ENCODE results near the gene PRSS33. TPM values are rescaled to one million over a fixed set of nuclear protein-coding genes. Genes with fewer than 3 reads are reported as not detected.
A peak's percentile ranks its signal among the peaks of the same experiment; 100 is the strongest.

PRSS33 gene
- total RNA-seq, 2 experiments from 2014 or later: not detected

DNA sequence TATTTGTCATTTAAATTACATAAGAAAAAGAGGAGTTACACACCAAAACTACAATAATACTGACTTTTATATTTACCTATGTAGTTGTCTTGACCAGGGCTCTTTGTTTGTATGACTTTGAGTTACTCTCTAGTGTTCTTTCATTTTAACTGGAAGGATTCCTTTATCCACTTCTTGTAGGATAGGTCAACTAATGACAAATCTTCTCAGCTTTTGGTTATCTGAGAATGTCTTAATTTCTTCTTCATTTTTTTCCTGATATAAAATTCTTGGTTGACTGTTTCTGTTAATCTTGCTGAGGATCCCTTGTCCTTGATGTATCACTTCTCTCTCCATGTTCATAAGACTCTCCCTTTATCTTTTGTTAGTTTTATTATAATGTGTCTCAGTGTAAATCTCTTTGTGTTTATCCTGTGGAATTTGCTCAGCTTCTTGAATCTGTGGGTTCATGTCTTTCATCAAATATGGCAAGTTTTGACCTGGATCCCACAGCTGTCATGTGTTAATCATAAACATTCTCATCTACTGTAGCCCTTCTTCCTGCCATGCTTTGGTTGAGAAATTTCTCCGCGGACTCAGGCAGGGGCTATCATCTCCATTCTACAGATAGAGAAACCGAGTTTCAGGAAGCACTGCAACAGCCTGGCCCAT lies 16.3 kb upstream of the PRSS33 start:
- no peak for DNase-seq
- H3K27me3 Mint-ChIP-seq: peaks cover 8% of the 10 kb centered on the region
- CTCF ChIA-PET: no interaction called here
- no peaks in the 10 kb centered on the region for H3K4me1 Mint-ChIP-seq
- H3K36me3 Mint-ChIP-seq (ENCODE audit: low read depth): no peaks in the 10 kb centered on the region
- no peak overlapping the region for H3K27ac Mint-ChIP-seq
- no peak overlapping the region for H3K4me3 Mint-ChIP-seq
- POLR2A ChIA-PET: no interaction called here
- H3K9me3 Mint-ChIP-seq: no peaks in the 10 kb centered on the region

GRCh38 chr16:2799859-2800226 lies 12.5 kb upstream of the PRSS33 start:
- Mint-ChIP-seq H3K36me3 (ENCODE audit: low read depth) (no peaks in the 10 kb centered on the region), H3K27me3 (peaks cover 8% of the 10 kb centered on the region), H3K9me3 (no peaks in the 10 kb centered on the region), H3K4me3 (no peak overlapping the region), H3K4me1 (no peaks in the 10 kb centered on the region), H3K27ac (no peak overlapping the region)
- POLR2A ChIA-PET: no interaction called here
- DNase-seq: no peak
- CTCF ChIA-PET: no interaction called here

- ChIA-PET CTCF (no interaction called here), POLR2A (no interaction called here)
- Mint-ChIP-seq H3K9me3 (no peaks in the 10 kb centered on the region), H3K27me3 (peaks cover 6% of the 10 kb centered on the region), H3K36me3 (ENCODE audit: low read depth) (no peaks in the 10 kb centered on the region), H3K27ac (no peak overlapping the region), H3K4me3 (no peak overlapping the region), H3K4me1 (no peaks in the 10 kb centered on the region)
- no peak for DNase-seq
Observed at GRCh38 chr16:2799205-2799858, 12.0 kb upstream of the PRSS33 start.

GRCh38 chr16:2798723-2799204 lies 11.4 kb upstream of the PRSS33 start:
- POLR2A ChIA-PET: no interaction called here
- Mint-ChIP-seq H3K27ac (no peak overlapping the region), H3K4me3 (no peak overlapping the region), H3K27me3 (peaks cover 5% of the 10 kb centered on the region), H3K9me3 (no peaks in the 10 kb centered on the region), H3K36me3 (ENCODE audit: low read depth) (no peaks in the 10 kb centered on the region), H3K4me1 (no peaks in the 10 kb centered on the region)
- DNase-seq: no peak
- CTCF ChIA-PET: interaction anchor here (2.4 kb wide), 1 partner anchor 15 kb away, joined by 6 read pairs; no protein-coding TSS in a partner anchor

- Mint-ChIP-seq H3K27me3 (peaks cover 6% of the 10 kb centered on the region), H3K36me3 (ENCODE audit: low read depth) (no peaks in the 10 kb centered on the region), H3K4me3 (no peak overlapping the region), H3K9me3 (no peaks in the 10 kb centered on the region), H3K27ac (no peak overlapping the region), H3K4me1 (no peaks in the 10 kb centered on the region)
- DNase-seq: no peak
- CTCF ChIA-PET: no interaction called here
- POLR2A ChIA-PET: no interaction called here
Observed at GRCh38 chr16:2795395-2796143, 8.2 kb upstream of the PRSS33 start.

DNA sequence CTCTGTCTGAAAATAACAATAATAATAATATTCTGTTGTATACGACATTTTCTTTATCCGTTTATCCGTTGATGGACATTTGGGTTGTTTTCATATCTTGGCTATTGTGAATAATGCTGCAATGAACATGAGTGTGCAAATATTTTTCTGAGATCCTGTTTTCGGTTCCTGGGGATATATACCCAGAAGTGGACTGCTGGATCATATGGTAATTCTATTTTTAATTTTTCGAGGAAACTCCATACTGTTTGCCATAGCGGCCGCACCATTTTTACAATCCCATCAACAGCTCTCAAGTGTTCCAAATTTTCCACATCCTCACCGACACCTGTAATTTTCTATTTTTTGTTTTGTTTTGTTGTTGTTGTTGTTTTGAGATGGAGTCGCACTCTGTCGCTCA lies 5.6 kb upstream of the PRSS33 start:
- no peak overlapping the region for H3K4me3 Mint-ChIP-seq
- no peak overlapping the region for H3K27ac Mint-ChIP-seq
- H3K27me3 Mint-ChIP-seq: peaks cover 8% of the 10 kb centered on the region
- ChIA-PET POLR2A (no interaction called here), CTCF (interaction anchor here (0.9 to 1.1 kb wide), 2 partner anchors 10 to 143 kb away, joined by 3 read pairs; no protein-coding TSS in a partner anchor)
- H3K4me1 Mint-ChIP-seq: no peaks in the 10 kb centered on the region
- no peaks in the 10 kb centered on the region for H3K9me3 Mint-ChIP-seq
- H3K36me3 Mint-ChIP-seq (ENCODE audit: low read depth): no peaks in the 10 kb centered on the region
- DNase-seq: no peak

DNA sequence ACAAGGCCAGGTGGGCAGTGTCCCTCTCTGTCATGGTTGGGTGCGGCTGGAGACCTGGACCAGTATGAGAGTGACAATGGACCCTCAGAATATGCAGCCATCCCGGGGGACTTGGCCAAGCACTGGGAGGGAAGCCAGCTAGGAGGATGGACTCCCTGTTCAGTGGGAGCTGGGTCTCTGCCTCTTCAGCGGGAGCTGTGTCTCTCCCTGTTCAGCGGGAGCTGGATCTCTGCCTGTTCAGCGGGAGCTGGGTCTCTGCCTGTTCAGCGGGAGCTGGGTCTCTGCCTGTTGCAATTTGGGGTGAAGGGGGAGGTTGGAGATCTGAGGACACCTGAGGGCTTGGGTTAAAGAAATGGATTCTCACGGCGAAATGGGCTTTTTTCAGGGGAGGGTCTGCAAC lies 3.8 kb upstream of the PRSS33 start:
- no peak for DNase-seq
- H3K9me3 Mint-ChIP-seq: no peaks in the 10 kb centered on the region
- H3K36me3 Mint-ChIP-seq (ENCODE audit: low read depth): no peaks in the 10 kb centered on the region
- no peak overlapping the region for H3K4me3 Mint-ChIP-seq
- H3K4me1 Mint-ChIP-seq: no peaks in the 10 kb centered on the region
- no peak overlapping the region for H3K27ac Mint-ChIP-seq
- CTCF ChIA-PET: interaction anchor here (0.6 to 2.2 kb wide), 3 partner anchors 9 to 140 kb away, joined by 3 to 8 read pairs (median 5); no protein-coding TSS in a partner anchor
- POLR2A ChIA-PET: no interaction called here
- H3K27me3 Mint-ChIP-seq: peaks cover 13% of the 10 kb centered on the region

DNA sequence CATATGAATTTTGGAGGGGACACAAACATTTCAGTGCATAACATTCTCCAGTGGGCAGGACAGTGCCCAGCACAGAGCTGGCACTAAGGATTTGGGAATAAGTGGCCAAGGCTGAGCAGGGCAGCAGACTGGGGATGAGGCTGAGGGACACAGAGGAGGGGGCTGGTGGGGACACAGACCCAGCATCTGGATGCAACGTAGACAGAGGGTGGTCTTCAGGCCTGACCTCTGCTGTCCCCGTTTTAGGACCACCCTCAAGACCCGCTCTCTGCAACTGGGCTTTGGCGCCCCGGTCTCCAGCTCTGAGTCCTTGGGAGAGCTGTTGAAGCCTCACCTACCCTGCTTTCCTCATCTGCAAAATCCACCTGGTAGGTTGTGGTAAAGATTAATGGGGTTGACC lies 3.3 kb upstream of the PRSS33 start:
- ChIA-PET CTCF (interaction anchor here (1.9 to 2.2 kb wide), 2 partner anchors 9 to 49 kb away, joined by 5 to 8 read pairs; no protein-coding TSS in a partner anchor), POLR2A (no interaction called here)
- no peak for DNase-seq
- Mint-ChIP-seq H3K36me3 (ENCODE audit: low read depth) (no peaks in the 10 kb centered on the region), H3K4me3 (no peak overlapping the region), H3K4me1 (no peaks in the 10 kb centered on the region), H3K27me3 (peaks cover 17% of the 10 kb centered on the region), H3K27ac (no peak overlapping the region), H3K9me3 (no peaks in the 10 kb centered on the region)

GRCh38 chr16:2787961-2788360 lies 601 bp upstream of the PRSS33 start:
- Mint-ChIP-seq H3K27me3 (peaks cover 23% of the 10 kb centered on the region), H3K4me3 (no peak overlapping the region), H3K9me3 (no peaks in the 10 kb centered on the region), H3K36me3 (ENCODE audit: low read depth) (no peaks in the 10 kb centered on the region), H3K4me1 (peaks cover 3% of the 10 kb centered on the region), H3K27ac (no peak overlapping the region)
- no peak for DNase-seq
- ChIA-PET CTCF (interaction anchor here (1.9 kb wide), 1 partner anchor 9 kb away, joined by 5 read pairs; no protein-coding TSS in a partner anchor), POLR2A (no interaction called here)

DNA sequence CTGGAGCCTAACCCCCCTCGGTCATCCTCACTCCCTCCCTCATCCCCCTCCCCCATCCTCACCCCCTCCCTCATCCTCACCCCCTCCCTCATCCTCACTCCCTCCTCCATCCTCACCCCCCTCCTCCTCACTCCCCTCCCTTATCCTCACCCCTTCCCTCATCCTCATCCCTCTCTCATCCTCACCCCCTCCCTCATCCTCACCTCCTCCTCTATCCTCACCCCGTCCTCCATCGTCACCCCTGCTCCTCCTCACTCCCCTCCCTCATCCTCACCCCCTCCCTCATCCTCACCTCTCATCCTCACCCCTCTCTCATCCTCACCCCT lies 571 bp downstream of the PRSS33 start:
- Mint-ChIP-seq H3K4me1 (peaks cover 3% of the 10 kb centered on the region), H3K4me3 (no peak overlapping the region), H3K27ac (no peak overlapping the region), H3K9me3 (no peaks in the 10 kb centered on the region), H3K36me3 (ENCODE audit: low read depth) (no peaks in the 10 kb centered on the region), H3K27me3 (peaks cover 21% of the 10 kb centered on the region)
- no peak for DNase-seq
- ChIA-PET POLR2A (no interaction called here), CTCF (no interaction called here)

GRCh38 chr16:2786061-2786825 lies 1.1 kb downstream of the PRSS33 start:
- Mint-ChIP-seq H3K9me3 (no peaks in the 10 kb centered on the region), H3K27me3 (peaks cover 20% of the 10 kb centered on the region), H3K27ac (no peak overlapping the region), H3K4me1 (peaks cover 3% of the 10 kb centered on the region), H3K36me3 (ENCODE audit: low read depth) (no peaks in the 10 kb centered on the region), H3K4me3 (no peak overlapping the region)
- DNase-seq: no peak
- CTCF ChIA-PET: interaction anchor here (1.7 kb wide), 1 partner anchor 10 kb away, joined by 5 read pairs; no protein-coding TSS in a partner anchor
- POLR2A ChIA-PET: no interaction called here

DNA sequence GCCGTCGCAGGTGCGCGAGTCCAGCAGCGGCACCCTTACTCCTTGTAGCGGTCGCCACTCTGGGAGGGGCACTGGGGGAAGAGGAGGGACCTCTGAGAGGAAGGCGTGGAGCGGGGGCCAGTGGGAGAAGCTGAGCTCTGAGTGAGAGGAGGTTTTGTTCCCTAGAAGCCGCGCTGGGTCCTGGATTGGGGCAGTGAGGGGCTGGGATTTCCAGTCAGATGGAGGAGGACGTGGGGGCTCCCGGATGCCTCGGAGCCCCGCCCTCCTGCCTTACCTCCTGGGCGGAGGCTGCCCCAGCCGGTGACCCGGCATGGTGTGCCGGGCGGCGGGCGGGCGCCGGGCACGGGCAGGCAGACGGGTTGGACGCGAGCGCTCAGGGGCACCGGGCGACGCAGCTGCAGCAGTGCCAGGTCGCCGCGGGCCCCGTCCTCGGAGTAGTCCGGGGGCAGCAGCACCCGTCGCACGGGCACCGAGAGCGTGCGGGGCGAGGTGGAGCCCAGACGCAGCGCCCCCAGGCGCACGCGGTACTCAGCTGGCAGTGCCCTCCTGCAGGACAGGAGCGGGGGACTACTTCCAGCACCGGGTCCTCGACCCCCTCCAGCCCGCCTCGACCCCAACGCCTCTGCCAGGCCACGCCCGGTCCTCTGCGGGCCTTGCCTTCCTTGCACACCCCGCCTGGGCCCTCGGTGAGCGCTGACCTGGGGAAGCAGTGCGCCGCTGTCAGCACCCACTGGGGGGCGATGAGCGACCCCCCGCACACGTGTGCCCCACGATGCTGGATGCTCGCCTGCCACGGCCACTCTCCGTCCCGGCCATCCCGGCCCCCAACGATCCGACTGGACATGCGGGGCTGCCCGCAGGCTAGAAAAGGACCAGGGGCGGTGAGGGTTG lies 2.0 kb downstream of the PRSS33 start:
- CTCF ChIA-PET: interaction anchor here (1.0 to 1.7 kb wide), 5 partner anchors 9 to 83 kb away, joined by 3 to 6 read pairs (median 3); partner anchors contain the start of gene PRSS41
- POLR2A ChIA-PET: interaction anchor here (0.6 kb wide), 1 partner anchor 81 kb away, joined by 3 read pairs; no protein-coding TSS in a partner anchor
- H3K27ac Mint-ChIP-seq: peak overlapping the region; percentile 75
- peak overlapping the region; percentile 54 for H3K4me3 Mint-ChIP-seq
- no peak for DNase-seq
- no peaks in the 10 kb centered on the region for H3K9me3 Mint-ChIP-seq
- peaks cover 17% of the 10 kb centered on the region for H3K27me3 Mint-ChIP-seq
- H3K36me3 Mint-ChIP-seq (ENCODE audit: low read depth): no peaks in the 10 kb centered on the region
- H3K4me1 Mint-ChIP-seq: peaks cover 3% of the 10 kb centered on the region

Data from activated CD4-positive, alpha-beta T cell treated with anti-CD3 and anti-CD28 coated beads, Interleukin-2, amount 10 ng/mL, durations not matched to agents 7 days and 5 days (primary cell).